Naive thymus-derived CD4-positive, alpha-beta T cell (primary cell): ENCODE measurements around the gene MEPCE. TPM values are rescaled to one million over a fixed set of nuclear protein-coding genes. Genes with fewer than 3 reads are reported as not detected.

Source experiments
- ATAC-seq: fragments of 150-1000 bp; cut with Tn5 transposase; 2 replicates; pipeline ENCODE4 v1.10.0; 2021; ENCODE audit warnings: mild to moderate bottlenecking, moderate library complexity
- CTCF ChIA-PET: fragments of 350-600 bp; sonication (Branson Sonifier 250); formaldehyde crosslinking; loops from one replicate; lab custom pipeline; 2021; ENCODE audit warnings: antibody characterized with exemption; lab: Charles Lee
- POLR2A ChIA-PET: fragments of 350-600 bp; sonication (Branson Sonifier 250); formaldehyde crosslinking; loops from one replicate; lab custom pipeline; 2021; ENCODE audit warnings: antibody characterized with exemption, inconsistent platforms; lab: Charles Lee
- DNase-seq, 9 donors: peaks; one replicate each; pipeline versions ENCODE4 v3.0.0 to v3.0.0-alpha.2; 2020 to 2022; ENCODE audit warnings: mixed read lengths in 1 of 9
- H3K27ac ChIP-seq: one replicate; pipeline ENCODE4 v1.7.0; 2013; ENCODE audit warnings: mild to moderate bottlenecking, low read depth, low read length, moderate library complexity
- H3K27me3 ChIP-seq, 2 donors: one replicate each; pipeline ENCODE4 v1.7.0; 2013; ENCODE audit warnings: low read length in 2 of 2, mild to moderate bottlenecking in 2 of 2, moderate library complexity in 2 of 2; ENCODE audit not compliant: control insufficient read depth in 2 of 2, insufficient read depth in 2 of 2
- H3K36me3 ChIP-seq, 3 experiments: 1 replicate in 2 of 3; 2 replicates in 1 of 3; pipeline ENCODE4 v1.7.0; 2013; ENCODE audit warnings: low read length in 3 of 3, mild to moderate bottlenecking in 3 of 3, moderate library complexity in 1 of 3; ENCODE audit not compliant: insufficient read depth in 3 of 3, control insufficient read depth in 2 of 3
- H3K4me1 ChIP-seq, 2 donors: one replicate each; pipeline ENCODE4 v1.7.0; 2013; ENCODE audit warnings: low read length in 2 of 2, mild to moderate bottlenecking in 2 of 2, moderate library complexity in 1 of 2; ENCODE audit not compliant: control insufficient read depth in 2 of 2, insufficient read depth in 2 of 2
- H3K4me3 ChIP-seq: 2 replicates; pipeline ENCODE4 v1.7.0; 2013; ENCODE audit warnings: mild to moderate bottlenecking, low read length
- H3K9me3 ChIP-seq, 3 experiments: 1 replicate in 2 of 3; 2 replicates in 1 of 3; pipeline ENCODE4 v1.7.0; 2013; ENCODE audit warnings: low read length in 3 of 3; ENCODE audit not compliant: control insufficient read depth in 2 of 3
- H3K27ac Mint-ChIP-seq, 9 donors: one replicate each; pipeline ENCODE4 v1.8.0; 2020 to 2022; ENCODE audit warnings: mixed read lengths in 9 of 9, mild to moderate bottlenecking in 8 of 9, moderate library complexity in 5 of 9, inconsistent platforms in 2 of 9
- H3K27me3 Mint-ChIP-seq, 5 donors: one replicate each; pipeline ENCODE4 v1.8.0; 2021 to 2022; ENCODE audit warnings: mixed read lengths in 5 of 5, mild to moderate bottlenecking in 1 of 5
- H3K36me3 Mint-ChIP-seq, 5 donors: one replicate each; pipeline ENCODE4 v1.8.0; 2020 to 2022; ENCODE audit warnings: mixed read lengths in 5 of 5, mild to moderate bottlenecking in 3 of 5, inconsistent platforms in 1 of 5
- H3K4me1 Mint-ChIP-seq, 7 donors: one replicate each; pipeline ENCODE4 v1.8.0; 2020 to 2022; ENCODE audit warnings: mixed read lengths in 7 of 7, mild to moderate bottlenecking in 3 of 7, inconsistent platforms in 1 of 7
- H3K4me3 Mint-ChIP-seq, 10 donors: one replicate each; pipeline ENCODE4 v1.8.0; 2020 to 2022; ENCODE audit warnings: mild to moderate bottlenecking in 10 of 10, mixed read lengths in 10 of 10, moderate library complexity in 6 of 10, inconsistent platforms in 2 of 10
- H3K9me3 Mint-ChIP-seq, 11 donors: one replicate each; pipeline ENCODE4 v1.8.0; 2020 to 2022; ENCODE audit warnings: mixed read lengths in 11 of 11, mild to moderate bottlenecking in 4 of 11, inconsistent platforms in 1 of 11, moderate library complexity in 1 of 11
- intact Hi-C, 2 donors: fragments of 100-400 bp; cut with micrococcal nuclease; formaldehyde crosslinking; loops; one replicate each; pipeline ENCODE4 v1.15.1; 2023
- polyA plus RNA-seq, 2 donors: library from polyadenylated mRNA; unstranded; fragments of 300-500 nt; fragmentation: Illumina TruSeq; gene quantifications; one replicate each; pipeline ENCODE4 v1.2.3, GENCODE V29; 2021
- total RNA-seq, 6 experiments: library from RNA in 5 of 6; stranded (reverse) in 5 of 6; gene quantifications; 1 replicate in 5 of 6; 2 replicates in 1 of 6; pipeline ENCODE4 v1.2.3 and lab custom pipeline; 2021 to 2026

MEPCE gene
- total and polyA plus RNA-seq, 7 experiments from 2014 or later = 12.2 to 68.2 (median 60.6) TPM

GRCh38 chr7:100396421-100396982 lies 33.1 kb upstream of the MEPCE start:
- Mint-ChIP-seq H3K27ac (peak overlapping the region; percentile 63 to 92 (median 83)), H3K4me3 (peak overlapping the region; percentile 59 to 80 (median 72)), H3K9me3 (no peaks in the 10 kb centered on the region), H3K4me1 (peaks cover 19 to 28% (median 22%) of the 10 kb centered on the region in 7 donors), H3K27me3 (peaks cover 0 to 51% (median 0%) of the 10 kb centered on the region in 5 donors), H3K36me3 (peaks cover 0 to 4% (median 0%) of the 10 kb centered on the region in 5 donors)
- Histone ChIP-seq H3K9me3 (no peaks in the 10 kb centered on the region), H3K27me3 (no peaks in the 10 kb centered on the region), H3K27ac (peak overlapping the region; percentile 29), H3K4me1 (peaks cover 6 to 9% of the 10 kb centered on the region in 2 donors), H3K4me3 (no peak overlapping the region), H3K36me3 (no peaks in the 10 kb centered on the region)
- DNase-seq (peak in 8 of 9 donors; percentile 19 to 54 (median 48)), ATAC-seq (peak; percentile 95)
- intact Hi-C loops = loop anchor here (2.0 to 5.0 kb wide), 2 partner anchors 32 to 34 kb away; partner anchors contain the start of genes MEPCE (in 1 of the 2) and ZCWPW1 (in 1 of the 2)
- ChIA-PET CTCF (no interaction called here), POLR2A (interaction anchor here (1.2 kb wide), 1 partner anchor 14 kb away, joined by 3 read pairs; no protein-coding TSS in a partner anchor)

GRCh38 chr7:100397315-100398081 lies 32.1 kb upstream of the MEPCE start:
- Mint-ChIP-seq H3K27ac (peak overlapping the region in 8 of 9 donors; percentile 16 to 92 (median 82)), H3K4me1 (peaks cover 19 to 26% (median 22%) of the 10 kb centered on the region in 7 donors)
- CTCF ChIA-PET = interaction anchor here (1.2 kb wide), 1 partner anchor 10 kb away, joined by 5 read pairs; no protein-coding TSS in a partner anchor

DNA sequence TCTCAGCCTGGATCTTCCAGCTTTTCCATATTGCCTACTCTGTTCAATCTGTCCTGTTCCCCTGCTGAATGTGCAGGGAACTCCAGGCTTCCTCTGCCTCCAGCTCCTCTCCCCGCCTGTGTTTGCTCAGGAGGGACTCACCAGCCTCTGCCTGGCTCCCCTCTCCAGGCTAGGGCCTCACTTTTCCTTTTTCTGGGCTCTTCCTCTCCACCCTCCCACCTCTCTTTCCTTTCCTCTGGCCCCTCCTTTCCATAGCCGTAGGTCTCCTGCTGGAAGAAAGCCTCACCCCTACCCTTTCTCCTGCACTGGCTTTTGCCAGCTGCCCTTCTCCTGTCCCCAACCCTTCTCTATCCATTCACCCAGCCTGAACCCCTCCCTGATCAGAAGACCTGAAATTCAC lies 31.4 kb upstream of the MEPCE start:
- CTCF ChIA-PET = interaction anchor here (1.2 kb wide), 1 partner anchor 9 kb away, joined by 5 read pairs; no protein-coding TSS in a partner anchor
- Histone ChIP-seq H3K27ac (no peak overlapping the region), H3K36me3 (no peaks in the 10 kb centered on the region), H3K9me3 (no peaks in the 10 kb centered on the region), H3K4me3 (no peak overlapping the region), H3K27me3 (no peaks in the 10 kb centered on the region), H3K4me1 (peaks cover 6 to 9% of the 10 kb centered on the region in 2 donors)
- H3K4me3 Mint-ChIP-seq = peak overlapping the region in 1 of 10 donors; percentile 76
- H3K36me3 Mint-ChIP-seq = peaks cover 0 to 13% (median 5%) of the 10 kb centered on the region in 5 donors
- DNase-seq (no peak), ATAC-seq (no peak)
- H3K27me3 Mint-ChIP-seq = peaks cover 0 to 48% (median 0%) of the 10 kb centered on the region in 5 donors
- no peaks in the 10 kb centered on the region for H3K9me3 Mint-ChIP-seq
- POLR2A ChIA-PET = no interaction called here
- peak overlapping the region in 6 of 9 donors; percentile 47 to 77 (median 60) for H3K27ac Mint-ChIP-seq
- intact Hi-C loops = loop anchor here in 1 of 2 donors (5.0 kb wide), 1 partner anchor 36 kb away; no protein-coding TSS in a partner anchor
- H3K4me1 Mint-ChIP-seq = peaks cover 19 to 26% (median 22%) of the 10 kb centered on the region in 7 donors

More at GRCh38 chr7:100397315-100398081, 32.1 kb upstream of the MEPCE start:
- Histone ChIP-seq H3K9me3 (no peaks in the 10 kb centered on the region), H3K4me1 (peaks cover 6 to 9% of the 10 kb centered on the region in 2 donors), H3K36me3 (no peaks in the 10 kb centered on the region), H3K27me3 (no peaks in the 10 kb centered on the region), H3K27ac (no peak overlapping the region), H3K4me3 (no peak overlapping the region)
- Mint-ChIP-seq H3K27me3 (peaks cover 0 to 51% (median 0%) of the 10 kb centered on the region in 5 donors), H3K36me3 (peaks cover 0 to 13% (median 5%) of the 10 kb centered on the region in 5 donors), H3K9me3 (no peaks in the 10 kb centered on the region), H3K4me3 (peak overlapping the region in 6 of 10 donors; percentile 47 to 80 (median 76))
- ATAC-seq (peak; percentile 17), DNase-seq (no peak)
- POLR2A ChIA-PET = no interaction called here
- intact Hi-C loops = loop anchor here (2.0 to 5.0 kb wide), 2 partner anchors 31 to 35 kb away; partner anchors contain the start of genes MEPCE (in 1 of the 2) and ZCWPW1 (in 1 of the 2)

GRCh38 chr7:100400041-100400440 lies 29.6 kb upstream of the MEPCE start:
- Mint-ChIP-seq H3K4me1 (peaks cover 19 to 26% (median 22%) of the 10 kb centered on the region in 7 donors), H3K27me3 (peaks cover 0 to 51% (median 0%) of the 10 kb centered on the region in 5 donors), H3K27ac (peak overlapping the region in 1 of 9 donors; percentile 32), H3K9me3 (no peaks in the 10 kb centered on the region), H3K4me3 (no peak overlapping the region), H3K36me3 (peaks cover 0 to 21% (median 5%) of the 10 kb centered on the region in 5 donors)
- POLR2A ChIA-PET = no interaction called here
- intact Hi-C loops = no loop called here
- Histone ChIP-seq H3K4me1 (peaks cover 6 to 9% of the 10 kb centered on the region in 2 donors), H3K4me3 (no peak overlapping the region), H3K9me3 (no peaks in the 10 kb centered on the region), H3K36me3 (no peaks in the 10 kb centered on the region), H3K27ac (no peak overlapping the region), H3K27me3 (no peaks in the 10 kb centered on the region)
- ATAC-seq = no peak
- CTCF ChIA-PET = interaction anchor here (0.5 to 0.6 kb wide), 2 partner anchors 164 to 213 kb away, joined by 3 read pairs; no protein-coding TSS in a partner anchor
- DNase-seq = no peak

- H3K27ac ChIP-seq = no peak overlapping the region
- Mint-ChIP-seq H3K27me3 (peaks cover 0 to 51% (median 0%) of the 10 kb centered on the region in 5 donors), H3K27ac (peak overlapping the region in 1 of 9 donors; percentile 32), H3K4me3 (no peak overlapping the region), H3K4me1 (peaks cover 16 to 23% (median 22%) of the 10 kb centered on the region in 7 donors), H3K9me3 (no peaks in the 10 kb centered on the region), H3K36me3 (peaks cover 0 to 21% (median 5%) of the 10 kb centered on the region in 5 donors)
- DNase-seq (peak in 1 of 9 donors; percentile 20), ATAC-seq (no peak)
- no peaks in the 10 kb centered on the region for H3K27me3 ChIP-seq
- H3K36me3 ChIP-seq = no peaks in the 10 kb centered on the region
- no peak overlapping the region for H3K4me3 ChIP-seq
- ChIA-PET CTCF (no interaction called here), POLR2A (no interaction called here)
- no peaks in the 10 kb centered on the region for H3K9me3 ChIP-seq
- H3K4me1 ChIP-seq = peaks cover 6 to 9% of the 10 kb centered on the region in 2 donors
- intact Hi-C loops = no loop called here
Measured at GRCh38 chr7:100400656-100401055, 29.0 kb upstream of the MEPCE start.

DNA sequence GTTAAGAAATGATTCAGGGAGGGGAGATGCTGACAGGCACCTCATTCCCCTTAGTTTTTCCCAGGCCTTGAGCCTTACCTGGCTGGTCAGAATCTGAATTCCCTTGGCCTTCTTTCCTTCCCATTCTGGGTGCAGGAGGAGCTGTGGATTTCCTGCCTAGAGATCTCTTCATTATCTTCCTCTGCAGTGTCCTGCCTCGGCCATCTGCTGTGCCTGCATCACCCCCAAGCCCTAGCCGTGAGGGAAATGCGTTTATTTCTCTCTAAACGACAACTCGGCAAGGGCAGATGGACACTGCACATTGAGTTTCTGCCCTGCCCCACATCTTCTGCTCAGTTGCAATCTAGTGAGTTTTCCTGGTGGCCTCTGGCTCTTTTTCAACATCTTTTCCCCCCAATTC lies 27.8 kb upstream of the MEPCE start:
- Histone ChIP-seq H3K9me3 (no peaks in the 10 kb centered on the region), H3K4me1 (peaks cover 6 to 9% of the 10 kb centered on the region in 2 donors), H3K27ac (no peak overlapping the region), H3K36me3 (no peaks in the 10 kb centered on the region), H3K27me3 (no peaks in the 10 kb centered on the region), H3K4me3 (no peak overlapping the region)
- Mint-ChIP-seq H3K9me3 (no peaks in the 10 kb centered on the region), H3K4me3 (no peak overlapping the region), H3K36me3 (peaks cover 0 to 21% (median 5%) of the 10 kb centered on the region in 5 donors), H3K27ac (no peak overlapping the region), H3K27me3 (peaks cover 0 to 54% (median 0%) of the 10 kb centered on the region in 5 donors), H3K4me1 (peaks cover 12 to 17% (median 16%) of the 10 kb centered on the region in 7 donors)
- ChIA-PET POLR2A (interaction anchor here (1.6 kb wide), 1 partner anchor 27 kb away, joined by 4 read pairs; the partner anchor contains the start of gene ZCWPW1), CTCF (no interaction called here)
- intact Hi-C loops = no loop called here
- DNase-seq (no peak), ATAC-seq (no peak)
